GM19193 (cell line): ENCODE measurements around the gene RNF217.

Experiments
- POLR2A ChIP-seq: IDR thresholded peaks from 4 replicates; pipeline ENCODE4 v1.6.1; 2011; ENCODE audit not compliant: insufficient read depth, insufficient read length; ENCODE audit errors: extremely low read depth

RNF217 gene

DNA sequence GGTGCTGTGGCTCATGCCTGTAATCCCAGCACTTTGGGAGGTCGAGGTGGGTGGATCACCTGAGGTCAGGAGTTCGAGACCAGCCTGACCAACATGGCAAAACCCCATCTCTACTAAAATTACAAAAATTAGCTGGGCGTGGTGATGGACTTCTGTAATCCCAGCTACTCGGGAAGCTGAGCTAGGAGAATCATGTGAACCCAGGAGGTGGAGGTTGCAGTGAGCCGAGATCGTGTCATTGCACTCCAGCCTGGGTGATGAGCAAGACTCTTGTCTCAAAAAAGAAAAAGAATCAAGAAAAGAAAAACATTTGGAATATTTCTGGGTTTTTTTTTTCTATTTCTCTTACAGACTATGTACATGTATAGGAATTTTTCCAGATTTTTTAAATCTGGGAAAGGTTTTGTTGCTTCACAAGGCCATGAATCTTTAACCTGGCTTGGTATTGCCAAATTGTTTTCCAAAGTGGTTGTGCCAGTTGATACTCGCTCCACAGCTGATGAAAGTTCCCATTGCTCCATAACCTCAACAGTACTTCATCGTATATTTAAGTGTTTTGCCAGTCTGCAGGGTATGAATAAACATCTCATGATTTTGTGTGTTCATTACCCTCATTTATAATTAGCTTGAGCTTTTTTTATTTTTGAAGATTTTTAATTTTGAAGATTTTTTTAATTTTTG lies 33.5 kb downstream of the RNF217 start:
- TF ChIP-seq POLR2A: no peak

- no peak for TF ChIP-seq POLR2A
Measured at GRCh38 chr6:124996411-124996810, 34.2 kb downstream of the RNF217 start.

GRCh38 chr6:124997196-124997875 lies 35.1 kb downstream of the RNF217 start:
- no peak for TF ChIP-seq POLR2A

DNA sequence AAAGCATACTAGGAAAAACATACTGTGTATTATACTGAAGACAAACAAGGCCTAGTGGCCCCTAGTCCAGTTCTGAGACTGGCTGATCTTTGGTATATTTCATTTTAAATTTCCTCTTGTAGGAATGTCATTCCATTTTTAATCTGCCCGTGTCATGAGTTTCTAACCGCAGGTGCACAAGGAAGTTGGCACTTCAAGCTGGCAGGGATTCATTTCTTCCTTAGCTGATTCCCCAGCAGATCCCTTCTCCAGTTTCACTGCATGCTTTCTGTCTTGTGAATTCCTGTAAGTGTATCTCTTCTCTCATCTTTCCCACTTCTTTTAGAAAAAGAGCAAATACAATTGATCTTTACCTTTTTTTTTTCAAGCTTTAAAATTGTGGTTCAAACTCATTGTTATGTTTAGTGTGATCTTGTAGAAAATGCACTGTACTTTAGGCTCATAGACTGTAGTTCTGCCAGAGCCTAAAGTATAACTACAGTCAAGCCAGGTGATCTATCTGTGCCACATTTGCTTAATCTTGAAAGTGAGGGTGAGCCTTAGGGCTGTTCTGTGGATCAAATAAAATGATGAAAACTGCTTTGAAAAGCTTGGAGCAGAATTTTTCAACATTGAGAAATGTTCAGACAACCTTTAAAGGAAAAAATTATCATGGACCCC lies 37.0 kb downstream of the RNF217 start:
- TF ChIP-seq POLR2A: no peak

- TF ChIP-seq POLR2A: no peak
Measured at GRCh38 chr6:125001684-125002405, 39.6 kb downstream of the RNF217 start.

GRCh38 chr6:125002406-125002741 lies 40.1 kb downstream of the RNF217 start:
- TF ChIP-seq POLR2A: no peak

GRCh38 chr6:125003070-125003469 lies 40.8 kb downstream of the RNF217 start:
- TF ChIP-seq POLR2A: no peak

GRCh38 chr6:125004198-125004597 lies 42.0 kb downstream of the RNF217 start:
- TF ChIP-seq POLR2A: no peak

DNA sequence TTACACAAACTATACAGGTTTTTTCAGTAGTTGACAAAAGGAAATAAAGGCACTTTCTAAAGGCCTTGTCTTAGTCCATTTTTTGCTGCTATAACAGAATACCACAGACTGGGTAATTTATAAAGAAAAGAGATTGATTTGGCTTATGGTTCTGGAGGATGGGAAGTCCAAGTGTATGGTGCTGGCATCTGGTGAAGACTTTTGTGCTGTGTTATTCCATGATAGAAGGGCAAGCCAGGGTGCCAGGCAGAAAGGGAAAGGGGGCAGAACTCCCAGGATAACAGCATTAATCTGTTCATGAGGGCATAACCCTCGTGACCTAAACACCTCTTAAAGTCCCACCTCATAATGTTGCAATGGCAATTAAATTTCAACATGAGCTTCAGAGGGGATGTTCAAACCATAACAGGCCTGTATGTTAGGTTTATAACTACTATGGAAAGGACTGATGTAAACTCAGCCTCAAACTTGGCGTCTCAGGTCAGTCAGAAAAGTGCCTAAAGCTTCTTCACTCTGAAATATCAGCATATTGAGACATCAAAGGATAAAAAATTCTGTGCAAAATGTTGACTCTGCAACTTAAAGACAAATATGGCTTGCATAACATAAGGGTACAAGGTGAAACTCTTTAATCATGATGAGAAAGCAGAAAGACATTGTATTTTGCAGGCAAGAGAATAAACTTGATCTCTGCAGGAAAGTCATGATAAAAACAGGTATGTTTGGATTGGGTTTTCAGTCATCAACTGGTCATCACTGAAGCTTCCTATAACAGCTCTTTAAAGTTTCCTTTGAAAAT lies 42.8 kb downstream of the RNF217 start:
- no peak for TF ChIP-seq POLR2A

DNA sequence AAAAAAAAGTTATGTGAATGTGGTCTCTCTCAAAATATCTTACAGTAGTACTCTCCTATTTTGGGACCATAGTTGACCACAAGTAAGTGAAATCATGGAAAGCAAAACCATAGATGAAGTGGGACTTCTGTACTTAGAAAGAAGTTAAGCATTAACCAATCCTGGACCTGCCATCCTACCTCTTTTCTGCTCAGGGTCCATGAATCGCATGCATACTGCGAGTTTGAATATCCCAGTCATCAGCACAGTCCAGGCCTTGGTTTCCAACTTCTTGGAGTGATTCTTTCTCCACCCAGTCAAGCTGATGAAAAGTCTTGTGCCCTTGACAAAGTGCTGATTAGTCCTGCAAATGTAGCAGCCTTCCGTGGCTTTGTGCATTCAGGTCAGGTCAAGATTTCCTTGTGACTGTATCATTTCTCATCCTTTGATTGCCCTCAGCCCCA lies 46.0 kb downstream of the RNF217 start:
- TF ChIP-seq POLR2A: no peak

DNA sequence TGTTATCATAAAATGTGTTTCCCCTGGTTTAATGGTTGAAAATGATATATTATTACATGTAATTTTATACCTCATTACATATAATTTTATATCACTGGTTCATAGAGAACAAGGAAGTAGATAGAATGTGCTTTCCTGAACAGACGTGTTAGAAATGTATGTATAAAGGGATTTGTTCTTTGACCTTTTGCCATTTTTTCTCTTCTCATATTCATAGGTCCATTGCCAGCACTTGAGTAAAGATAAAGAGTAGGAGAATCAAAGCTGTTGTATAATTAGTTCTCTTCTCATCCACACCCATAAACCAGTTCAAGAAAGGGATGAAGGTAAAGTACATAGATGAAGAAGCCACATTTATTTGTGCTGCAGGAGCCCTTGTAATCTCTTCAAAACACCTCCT lies 46.7 kb downstream of the RNF217 start:
- TF ChIP-seq POLR2A: no peak

GRCh38 chr6:125009578-125009977 lies 47.3 kb downstream of the RNF217 start:
- no peak for TF ChIP-seq POLR2A

DNA sequence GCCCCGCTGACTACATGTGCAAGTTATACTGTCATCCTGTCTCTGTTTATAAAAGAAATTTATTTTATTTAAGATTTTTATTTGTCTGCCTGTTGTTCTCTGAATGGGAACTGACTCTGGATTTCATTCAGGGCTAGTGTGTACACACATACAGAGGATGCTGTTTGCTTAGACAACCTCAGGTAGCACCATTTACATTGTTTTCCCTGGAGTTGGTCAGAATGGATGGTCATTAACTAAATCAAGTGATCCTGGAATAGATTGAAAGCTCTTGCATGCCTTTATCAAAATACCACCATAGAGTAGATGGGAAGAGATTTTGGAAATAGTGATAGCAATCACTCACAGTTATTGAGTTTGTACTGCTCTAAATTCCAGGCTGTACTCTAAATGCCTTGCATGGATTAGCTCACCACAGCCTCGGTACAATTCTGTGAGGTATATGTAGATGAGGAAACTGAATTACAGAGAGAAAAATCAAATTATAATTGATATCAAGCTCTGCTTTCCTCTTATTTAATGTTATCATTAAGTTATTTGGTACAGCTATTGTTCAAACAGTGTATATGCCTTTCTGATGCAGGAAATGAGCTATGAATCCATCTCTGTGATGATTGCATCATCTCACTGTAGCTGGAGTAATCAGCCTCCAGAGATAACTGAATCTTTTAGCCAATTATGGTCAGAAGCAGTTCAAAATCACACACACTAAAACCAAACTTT lies 51.9 kb downstream of the RNF217 start:
- no peak for TF ChIP-seq POLR2A

DNA sequence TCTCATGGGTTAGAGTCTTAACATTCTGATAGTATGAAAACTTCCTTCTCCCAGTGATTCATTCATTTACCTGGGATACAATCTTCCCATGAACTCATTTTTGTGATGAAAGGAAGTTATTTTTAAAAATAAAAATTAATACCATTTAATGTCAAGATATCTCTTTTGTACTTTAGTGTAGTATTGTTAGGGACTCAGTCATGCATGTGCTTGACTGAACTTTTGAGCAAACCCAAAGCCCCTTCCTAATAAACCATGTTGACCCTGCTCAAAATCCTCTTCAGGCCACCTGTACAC lies 52.4 kb downstream of the RNF217 start:
- no peak for TF ChIP-seq POLR2A

DNA sequence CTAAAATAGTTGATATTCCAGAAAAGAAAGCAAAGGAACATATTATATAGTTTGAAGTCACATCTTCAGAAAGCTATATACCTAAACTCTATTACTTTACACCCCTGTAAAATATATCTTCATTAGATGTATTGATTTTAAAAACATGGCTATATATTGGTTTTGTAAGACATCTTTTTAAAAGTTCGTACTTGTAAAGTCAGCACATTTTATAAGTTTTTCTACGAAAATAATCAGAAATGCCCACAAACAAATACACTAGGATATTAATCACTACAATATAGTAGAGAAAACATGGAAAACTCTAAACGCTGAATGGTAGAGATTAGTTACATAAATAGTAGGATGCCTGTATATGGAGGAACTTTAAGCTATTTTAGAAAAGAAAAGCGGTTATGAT lies 52.9 kb downstream of the RNF217 start:
- TF ChIP-seq POLR2A: no peak

DNA sequence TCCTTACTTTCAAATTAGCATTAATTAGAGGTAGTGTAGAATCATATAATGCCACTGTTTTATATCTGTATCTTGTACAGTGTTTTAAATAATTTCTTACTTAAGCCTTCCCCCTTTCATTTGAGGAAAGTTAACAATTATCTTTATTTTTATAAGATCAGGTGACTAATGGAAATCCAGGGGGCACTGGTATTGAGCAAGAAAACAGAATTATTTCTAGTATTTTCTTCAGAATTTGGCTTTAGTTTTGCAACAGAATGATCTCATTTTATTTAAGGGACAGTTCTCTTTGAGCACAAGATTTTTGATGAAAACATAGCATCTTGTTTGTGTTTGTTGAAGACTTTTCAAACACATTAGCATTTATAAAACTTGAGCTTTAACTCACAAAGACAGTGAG lies 55.9 kb downstream of the RNF217 start:
- no peak for TF ChIP-seq POLR2A
